Activated naive CD8-positive, alpha-beta T cell treated with anti-CD3 and anti-CD28 coated beads, Interleukin-2, amount 10 ng/mL, durations not matched to agents 7 days and 5 days (primary cell): ENCODE results near the gene HSF2BP. TPM values are rescaled to one million over a fixed set of nuclear protein-coding genes. Genes with fewer than 3 reads are reported as not detected.
"Not testable (repeated sequence)": the region's sequence is repeated elsewhere in the genome, so short reads cannot be mapped to it uniquely, and the experiment has no call there.

Experiments
- ATAC-seq: fragments of 150-1000 bp; cut with Tn5 transposase; one replicate; pipeline ENCODE4 v1.10.0; 2021; ENCODE audit warnings: low read depth, moderate library complexity
- POLR2A ChIA-PET: fragments of 350-600 bp; sonication (Branson Sonifier 250); formaldehyde crosslinking; loops from one replicate; lab custom pipeline; 2021; ENCODE audit warnings: antibody characterized with exemption; lab: Charles Lee
- DNase-seq: peaks from one replicate; pipeline ENCODE4 v3.0.0; 2021
- H3K27ac Mint-ChIP-seq: one replicate; pipeline ENCODE4 v1.8.0; 2022; ENCODE audit warnings: mild to moderate bottlenecking, mixed read lengths
- H3K27me3 Mint-ChIP-seq: one replicate; pipeline ENCODE4 v1.8.0; 2022; ENCODE audit warnings: mild to moderate bottlenecking, moderate library complexity, mixed read lengths
- H3K36me3 Mint-ChIP-seq: one replicate; pipeline ENCODE4 v1.8.0; 2021; ENCODE audit warnings: mild to moderate bottlenecking, mixed read lengths
- H3K4me1 Mint-ChIP-seq: one replicate; pipeline ENCODE4 v1.8.0; 2021; ENCODE audit warnings: mixed read lengths
- H3K4me3 Mint-ChIP-seq: one replicate; pipeline ENCODE4 v1.8.0; 2022; ENCODE audit warnings: mild to moderate bottlenecking, moderate library complexity, mixed read lengths
- H3K9me3 Mint-ChIP-seq: one replicate; pipeline ENCODE4 v1.8.0; 2021; ENCODE audit warnings: mixed read lengths
- total RNA-seq, 2 experiments: library from RNA; stranded (reverse); gene quantifications; one replicate each; pipeline ENCODE4 v1.2.3, GENCODE V29; 2021

Gene HSF2BP
- total RNA-seq, 2 experiments from 2014 or later = 0.31 to 0.64 TPM

DNA sequence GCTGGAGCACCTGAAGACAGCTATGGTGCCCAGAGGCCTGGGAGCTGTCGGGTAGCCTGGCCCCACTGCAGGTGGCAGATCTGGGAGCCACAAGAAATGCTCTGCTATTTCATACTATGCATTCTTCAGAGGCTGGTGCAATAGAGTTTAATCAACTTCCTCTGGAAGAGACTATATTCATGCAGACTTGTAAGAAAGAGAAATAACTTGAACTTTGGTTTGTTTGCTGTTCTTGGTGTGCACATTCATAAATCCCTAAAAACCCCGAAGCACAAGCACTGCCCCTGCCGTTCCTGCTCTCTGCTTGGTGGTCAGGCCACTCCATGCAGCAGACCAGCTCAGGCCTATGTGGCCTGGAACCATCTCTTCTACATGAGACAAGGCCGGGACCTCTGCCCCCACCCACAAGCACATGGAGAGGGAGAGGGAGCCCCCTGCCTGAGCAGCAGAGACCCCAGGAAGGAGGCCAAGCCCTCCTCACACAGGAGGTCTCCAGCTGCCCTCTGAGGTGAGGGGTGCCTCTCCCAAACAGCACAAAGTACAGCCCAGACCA is 142.9 kb downstream of the HSF2BP start:
- H3K27me3 Mint-ChIP-seq, POLR2A ChIA-PET, H3K4me1 Mint-ChIP-seq, H3K9me3 Mint-ChIP-seq, DNase-seq, H3K27ac Mint-ChIP-seq, ATAC-seq, H3K36me3 Mint-ChIP-seq, H3K4me3 Mint-ChIP-seq: not testable (repeated sequence)

GRCh38 chr21:43514834-43515233 is 144.5 kb downstream of the HSF2BP start:
- POLR2A ChIA-PET, H3K27me3 Mint-ChIP-seq, H3K36me3 Mint-ChIP-seq, H3K9me3 Mint-ChIP-seq, H3K4me1 Mint-ChIP-seq, H3K27ac Mint-ChIP-seq, DNase-seq, ATAC-seq, H3K4me3 Mint-ChIP-seq: not testable (repeated sequence)

DNA sequence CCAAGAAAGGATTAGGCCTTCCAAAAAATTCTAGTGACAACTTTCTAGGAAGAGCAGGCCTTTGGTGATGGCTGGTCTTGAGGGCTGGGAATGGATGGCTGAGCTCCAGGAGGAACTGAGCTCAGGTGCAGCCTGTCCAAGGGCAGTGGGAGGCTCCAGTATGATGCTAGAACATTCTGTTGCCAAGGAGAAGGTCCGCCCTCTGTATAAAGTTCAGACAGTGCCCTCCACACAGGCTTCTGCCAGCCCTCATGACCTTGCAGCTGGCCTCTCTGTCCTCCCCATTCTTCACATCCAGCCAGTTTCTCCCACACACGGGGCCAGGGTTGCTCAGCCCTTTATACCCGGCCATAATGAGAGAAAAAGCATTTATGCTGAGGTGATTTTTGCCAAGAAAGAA is 146.3 kb downstream of the HSF2BP start:
- DNase-seq, POLR2A ChIA-PET, H3K4me3 Mint-ChIP-seq, H3K27me3 Mint-ChIP-seq, ATAC-seq, H3K27ac Mint-ChIP-seq, H3K36me3 Mint-ChIP-seq, H3K9me3 Mint-ChIP-seq, H3K4me1 Mint-ChIP-seq: not testable (repeated sequence)

DNA sequence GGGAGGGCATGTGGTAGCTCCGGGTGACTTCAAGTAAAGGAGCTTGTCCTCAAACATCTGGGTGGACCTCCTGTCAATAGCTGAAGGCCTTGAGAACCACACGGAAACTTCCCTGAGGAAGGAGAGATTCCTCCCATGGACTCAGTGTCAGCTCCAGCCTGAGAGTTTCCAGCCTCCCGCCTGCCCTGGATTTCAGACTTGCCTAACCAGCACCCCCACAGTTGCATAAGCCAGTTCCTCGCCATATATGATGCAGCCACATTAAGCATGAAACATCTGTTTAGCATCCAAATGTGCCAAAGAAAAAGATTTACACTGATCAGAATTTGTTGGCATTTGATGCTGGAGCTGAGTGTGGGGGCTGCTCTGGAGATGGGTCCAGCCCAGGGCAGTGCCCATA is 148.1 kb downstream of the HSF2BP start:
- DNase-seq, H3K9me3 Mint-ChIP-seq, H3K27me3 Mint-ChIP-seq, H3K36me3 Mint-ChIP-seq, ATAC-seq, H3K27ac Mint-ChIP-seq, H3K4me1 Mint-ChIP-seq, POLR2A ChIA-PET, H3K4me3 Mint-ChIP-seq: not testable (repeated sequence)

DNA sequence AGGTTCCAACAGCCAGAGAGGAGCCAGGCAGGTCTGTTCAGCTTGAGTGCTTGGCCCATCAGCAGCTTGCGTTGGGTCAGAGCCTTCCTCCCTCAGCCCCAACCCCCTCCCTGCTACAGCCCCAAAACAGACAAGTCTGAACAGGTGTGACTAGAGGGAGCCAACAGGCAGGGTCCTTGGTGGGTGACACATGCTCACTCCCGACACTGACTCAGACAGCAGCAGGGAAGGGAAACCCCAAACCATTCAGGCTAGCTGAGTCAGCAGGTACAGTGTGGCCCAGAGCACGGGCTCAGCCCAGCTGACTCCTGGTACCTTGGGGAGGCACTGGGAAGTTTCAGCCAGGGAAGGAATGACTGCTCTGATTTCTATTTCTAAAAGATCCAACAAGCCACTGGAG is 148.6 kb downstream of the HSF2BP start:
- H3K27ac Mint-ChIP-seq, H3K9me3 Mint-ChIP-seq, H3K4me1 Mint-ChIP-seq, H3K4me3 Mint-ChIP-seq, POLR2A ChIA-PET, H3K36me3 Mint-ChIP-seq, DNase-seq, H3K27me3 Mint-ChIP-seq: not testable (repeated sequence)
- peak; percentile 54 for ATAC-seq

GRCh38 chr21:43503892-43504291 is 155.4 kb downstream of the HSF2BP start:
- H3K36me3 Mint-ChIP-seq, H3K27ac Mint-ChIP-seq, H3K27me3 Mint-ChIP-seq, H3K9me3 Mint-ChIP-seq, DNase-seq, H3K4me1 Mint-ChIP-seq, ATAC-seq, POLR2A ChIA-PET, H3K4me3 Mint-ChIP-seq: not testable (repeated sequence)

- H3K27me3 Mint-ChIP-seq, H3K36me3 Mint-ChIP-seq, DNase-seq, H3K4me1 Mint-ChIP-seq, H3K27ac Mint-ChIP-seq, H3K9me3 Mint-ChIP-seq, ATAC-seq, H3K4me3 Mint-ChIP-seq, POLR2A ChIA-PET: not testable (repeated sequence)
These were observed 156.1 kb downstream of the HSF2BP start for GRCh38 chr21:43503075-43503750.

DNA sequence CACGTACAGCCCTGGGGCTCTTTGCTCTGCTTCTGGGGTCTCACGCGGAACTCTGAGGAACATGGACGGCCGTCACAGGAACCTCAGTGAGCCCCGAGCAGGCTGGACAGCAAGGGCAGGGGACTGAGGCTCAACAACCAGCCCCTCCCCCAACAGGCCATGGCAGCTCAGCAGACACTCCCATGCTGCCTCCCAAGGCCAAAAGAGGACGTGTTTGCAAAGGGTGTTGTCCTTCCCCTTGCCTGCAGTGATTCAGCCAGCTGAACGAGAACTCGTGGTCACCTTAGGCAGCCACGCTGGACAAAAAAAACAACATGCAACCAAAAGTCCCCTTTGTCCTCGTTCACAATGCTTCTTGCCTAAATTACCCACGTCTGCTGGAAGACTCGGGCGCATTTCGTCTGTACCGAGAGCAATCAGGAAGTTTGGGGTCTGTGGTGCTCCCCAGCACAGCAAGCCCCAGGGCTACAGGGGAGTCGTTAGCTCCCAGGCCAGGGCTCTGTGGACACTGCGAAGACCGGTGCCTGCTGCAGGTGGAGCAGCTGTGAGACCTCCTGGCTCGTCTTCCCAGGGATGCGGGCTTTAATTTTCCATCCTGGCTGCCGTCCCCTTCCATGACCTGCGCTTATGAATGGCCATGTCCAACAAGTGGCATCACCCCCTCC is 156.7 kb downstream of the HSF2BP start:
- POLR2A ChIA-PET, H3K27ac Mint-ChIP-seq, H3K4me1 Mint-ChIP-seq, H3K4me3 Mint-ChIP-seq, H3K27me3 Mint-ChIP-seq, H3K9me3 Mint-ChIP-seq, ATAC-seq, H3K36me3 Mint-ChIP-seq, DNase-seq: not testable (repeated sequence)

DNA sequence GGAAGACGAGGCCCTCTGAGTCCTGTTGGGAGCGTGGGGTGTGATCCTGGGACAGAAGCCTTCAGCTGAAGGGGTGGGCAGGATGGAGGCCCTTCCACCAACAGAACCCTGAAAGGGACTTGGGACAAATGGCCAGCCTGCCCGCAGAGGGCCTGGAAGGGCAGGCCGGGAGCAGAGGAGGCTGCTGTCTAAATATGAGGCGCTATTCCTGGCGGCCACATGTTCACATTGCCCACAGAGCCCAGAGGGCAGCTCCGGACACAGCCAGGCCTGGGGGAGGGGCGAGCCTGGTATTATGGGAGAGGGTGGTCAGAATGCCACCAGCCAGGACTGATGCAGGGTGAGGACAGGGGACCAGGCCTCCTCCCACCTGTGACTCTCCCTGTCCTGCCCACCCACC is 160.4 kb downstream of the HSF2BP start:
- H3K4me3 Mint-ChIP-seq, ATAC-seq, H3K9me3 Mint-ChIP-seq, DNase-seq, H3K27ac Mint-ChIP-seq, POLR2A ChIA-PET, H3K36me3 Mint-ChIP-seq, H3K27me3 Mint-ChIP-seq, H3K4me1 Mint-ChIP-seq: not testable (repeated sequence)

GRCh38 chr21:43498065-43498464 is 161.2 kb downstream of the HSF2BP start:
- H3K27ac Mint-ChIP-seq, ATAC-seq, H3K4me1 Mint-ChIP-seq, H3K4me3 Mint-ChIP-seq, H3K27me3 Mint-ChIP-seq, POLR2A ChIA-PET, H3K36me3 Mint-ChIP-seq, H3K9me3 Mint-ChIP-seq, DNase-seq: not testable (repeated sequence)

- H3K36me3 Mint-ChIP-seq, H3K4me3 Mint-ChIP-seq, POLR2A ChIA-PET, H3K27ac Mint-ChIP-seq, H3K4me1 Mint-ChIP-seq, H3K9me3 Mint-ChIP-seq, H3K27me3 Mint-ChIP-seq, DNase-seq: not testable (repeated sequence)
- ATAC-seq = peak; percentile 74
These were observed 164.8 kb downstream of the HSF2BP start for GRCh38 chr21:43494279-43495012.

DNA sequence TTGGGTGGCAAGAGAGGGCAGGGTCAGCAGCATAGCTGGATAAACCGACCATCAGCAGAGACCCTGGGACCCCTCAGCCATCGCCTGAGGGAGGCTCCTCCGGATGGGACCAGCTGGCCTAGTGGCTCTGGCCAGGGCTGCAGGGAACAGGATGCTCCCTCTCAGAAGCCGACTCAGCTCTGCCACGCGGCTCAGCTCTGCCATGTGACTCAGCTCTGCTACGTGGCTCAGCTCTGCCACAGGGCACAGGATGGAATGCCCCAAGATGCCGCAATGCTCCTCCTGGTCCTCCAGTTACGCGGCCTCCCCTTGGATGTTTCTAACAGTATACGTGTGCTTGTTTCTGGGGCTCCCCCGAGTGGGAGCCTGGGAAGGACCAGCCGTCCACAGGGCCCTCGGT is 165.8 kb downstream of the HSF2BP start:
- H3K27ac Mint-ChIP-seq, H3K9me3 Mint-ChIP-seq, ATAC-seq, H3K4me1 Mint-ChIP-seq, H3K27me3 Mint-ChIP-seq, H3K4me3 Mint-ChIP-seq, DNase-seq, POLR2A ChIA-PET, H3K36me3 Mint-ChIP-seq: not testable (repeated sequence)

- POLR2A ChIA-PET, H3K4me1 Mint-ChIP-seq, ATAC-seq, DNase-seq, H3K27ac Mint-ChIP-seq, H3K27me3 Mint-ChIP-seq, H3K36me3 Mint-ChIP-seq, H3K4me3 Mint-ChIP-seq, H3K9me3 Mint-ChIP-seq: not testable (repeated sequence)
These were observed 171.1 kb downstream of the HSF2BP start for GRCh38 chr21:43488235-43488634.
